ENCODE results near the gene CBL.
"Not testable (repeated sequence)": the region's sequence is repeated elsewhere in the genome, so short reads cannot be mapped to it uniquely, and the experiment has no call there.

CBL gene

GRCh38 chr11:119209186-119209585 is 3.0 kb downstream of the CBL start:
- no peak for TF ChIP-seq CTCF (IDR thresholded peaks at IDR 0.05; ENCODE audit: borderline replicate concordance, control extremely low read depth, extremely low read depth, insufficient read depth, missing control alignments)
- DNase-seq (ENCODE audit: low spot score): no peak
- in situ Hi-C loops (cut with MboI; ENCODE audit: low sequenced_read_pairs, unreplicated experiment): no loop called here

GRCh38 chr11:119210050-119210449 is 3.9 kb downstream of the CBL start:
- TF ChIP-seq CTCF (IDR thresholded peaks at IDR 0.05; ENCODE audit: borderline replicate concordance, control extremely low read depth, extremely low read depth, insufficient read depth, missing control alignments): no peak
- no peak for DNase-seq (ENCODE audit: low spot score)
- in situ Hi-C loops (cut with MboI; ENCODE audit: low sequenced_read_pairs, unreplicated experiment): no loop called here

GRCh38 chr11:119218141-119218878 is 12.2 kb downstream of the CBL start:
- in situ Hi-C loops (cut with MboI; ENCODE audit: low sequenced_read_pairs, unreplicated experiment): no loop called here
- no peak for TF ChIP-seq CTCF (IDR thresholded peaks at IDR 0.05; ENCODE audit: borderline replicate concordance, control extremely low read depth, extremely low read depth, insufficient read depth, missing control alignments)
- no peak for DNase-seq (ENCODE audit: low spot score)

GRCh38 chr11:119222308-119222707 is 16.2 kb downstream of the CBL start:
- no peak for TF ChIP-seq CTCF (IDR thresholded peaks at IDR 0.05; ENCODE audit: borderline replicate concordance, control extremely low read depth, extremely low read depth, insufficient read depth, missing control alignments)
- in situ Hi-C loops (cut with MboI; ENCODE audit: low sequenced_read_pairs, unreplicated experiment): no loop called here

GRCh38 chr11:119222891-119223290 is 16.8 kb downstream of the CBL start:
- in situ Hi-C loops (cut with MboI; ENCODE audit: low sequenced_read_pairs, unreplicated experiment): no loop called here
- no peak for TF ChIP-seq CTCF (IDR thresholded peaks at IDR 0.05; ENCODE audit: borderline replicate concordance, control extremely low read depth, extremely low read depth, insufficient read depth, missing control alignments)
- no peak for DNase-seq (ENCODE audit: low spot score)

More at GRCh38 chr11:119222308-119222707, 16.2 kb downstream of the CBL start:
- no peak for DNase-seq (ENCODE audit: low spot score)

- in situ Hi-C loops (cut with MboI; ENCODE audit: low sequenced_read_pairs, unreplicated experiment): no loop called here
- TF ChIP-seq CTCF (IDR thresholded peaks at IDR 0.05; ENCODE audit: borderline replicate concordance, control extremely low read depth, extremely low read depth, insufficient read depth, missing control alignments): no peak
- no peak for DNase-seq (ENCODE audit: low spot score)
Measured at GRCh38 chr11:119223856-119224255, 17.7 kb downstream of the CBL start.

GRCh38 chr11:119228535-119229287 is 22.6 kb downstream of the CBL start:
- in situ Hi-C loops (cut with MboI; ENCODE audit: low sequenced_read_pairs, unreplicated experiment); DNase-seq (ENCODE audit: low spot score): not testable (repeated sequence)
